CD4-positive, alpha-beta T cell treated with Interleukin-2 at 100 ng/mL for 4 hours (primary cell): Measurements from ENCODE around the gene MSI2.

ENCODE experiments used
- DNase-seq: peaks from one replicate; pipeline ENCODE4 v3.0.0-alpha.2; 2020; ENCODE audit warnings: low spot score

The MSI2 gene

DNA sequence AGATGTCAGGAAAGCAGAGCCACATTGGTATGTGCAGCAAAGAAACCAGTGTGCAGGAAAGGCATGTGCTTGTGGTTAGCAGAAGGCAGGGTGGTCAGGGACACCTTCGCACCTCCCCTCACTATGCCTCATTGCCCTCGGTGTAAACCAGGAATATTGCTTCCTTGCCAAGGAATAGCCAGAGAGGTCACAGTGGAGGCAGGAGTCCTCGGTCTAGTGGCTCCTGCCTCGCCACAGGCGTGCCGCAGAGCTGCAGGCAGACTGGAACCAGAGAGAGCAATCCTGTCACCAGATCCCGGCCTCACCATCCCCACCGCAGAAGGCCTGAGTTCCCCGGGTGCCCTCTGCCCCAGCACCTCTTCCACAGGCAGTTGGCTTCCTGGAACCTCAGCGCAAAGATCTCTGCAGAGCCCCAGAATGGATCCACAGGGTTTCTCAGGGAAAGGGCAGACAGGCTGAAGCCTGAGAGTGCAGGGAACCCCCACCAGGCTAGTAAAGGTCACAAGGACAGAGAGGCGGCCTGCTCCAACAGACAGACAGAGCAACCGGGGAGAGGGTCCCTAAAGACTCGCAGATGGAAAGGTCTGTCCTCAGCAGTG is 467.2 kb downstream of the MSI2 start:
- DNase-seq: no peak

DNA sequence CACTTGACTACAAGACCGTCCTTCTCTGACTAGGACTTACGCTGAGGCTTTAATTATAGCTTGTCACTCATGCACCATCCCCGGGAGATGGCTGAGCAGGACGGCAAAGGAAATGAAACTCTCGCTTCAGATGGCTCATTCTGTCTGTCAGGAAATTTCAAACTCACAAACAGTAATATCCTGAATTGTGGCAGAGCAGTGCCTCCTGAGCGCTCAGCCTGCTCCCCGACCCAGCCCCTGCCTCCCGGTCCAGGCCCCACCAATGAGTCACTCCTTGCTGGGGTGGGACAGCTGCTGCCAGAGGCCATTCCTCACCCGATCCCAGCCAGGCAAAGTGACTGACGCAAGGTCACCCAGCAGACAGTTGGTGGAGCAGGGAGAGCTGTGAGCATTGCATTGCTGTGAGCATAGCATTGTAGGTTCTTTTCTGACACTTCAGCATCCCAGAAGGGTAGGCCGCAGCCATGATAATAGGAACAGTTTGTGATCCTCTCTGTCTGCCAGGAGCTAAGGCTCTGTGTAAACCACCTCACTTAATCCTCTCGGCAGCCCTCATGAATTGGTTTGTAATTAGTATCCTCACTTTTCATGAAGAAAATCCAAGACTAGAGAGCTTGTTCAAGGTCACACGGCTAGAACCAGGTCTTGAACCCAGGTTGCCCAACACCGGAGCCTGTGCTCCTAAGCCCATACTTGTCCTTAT is 467.9 kb downstream of the MSI2 start:
- no peak for DNase-seq

DNA sequence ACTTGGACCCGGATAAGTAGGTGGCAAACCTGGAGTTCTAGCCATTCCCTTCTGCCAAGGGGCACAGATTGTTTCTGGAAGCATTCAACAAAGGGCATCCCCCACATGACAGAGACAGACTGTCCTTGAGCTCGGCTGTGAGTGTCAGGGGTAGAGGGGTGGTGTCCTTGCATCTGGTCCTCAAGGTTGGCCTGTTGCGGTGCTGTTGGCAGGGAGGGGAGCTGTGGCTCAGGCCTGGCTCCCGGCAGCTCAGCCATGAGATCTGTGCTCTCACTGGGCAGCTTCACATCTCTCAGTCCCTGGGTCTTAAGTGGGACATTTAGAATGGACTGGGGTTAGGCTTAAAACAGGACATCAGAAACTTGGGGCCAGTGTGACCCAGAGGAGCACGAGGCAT is 468.4 kb downstream of the MSI2 start:
- no peak for DNase-seq

DNA sequence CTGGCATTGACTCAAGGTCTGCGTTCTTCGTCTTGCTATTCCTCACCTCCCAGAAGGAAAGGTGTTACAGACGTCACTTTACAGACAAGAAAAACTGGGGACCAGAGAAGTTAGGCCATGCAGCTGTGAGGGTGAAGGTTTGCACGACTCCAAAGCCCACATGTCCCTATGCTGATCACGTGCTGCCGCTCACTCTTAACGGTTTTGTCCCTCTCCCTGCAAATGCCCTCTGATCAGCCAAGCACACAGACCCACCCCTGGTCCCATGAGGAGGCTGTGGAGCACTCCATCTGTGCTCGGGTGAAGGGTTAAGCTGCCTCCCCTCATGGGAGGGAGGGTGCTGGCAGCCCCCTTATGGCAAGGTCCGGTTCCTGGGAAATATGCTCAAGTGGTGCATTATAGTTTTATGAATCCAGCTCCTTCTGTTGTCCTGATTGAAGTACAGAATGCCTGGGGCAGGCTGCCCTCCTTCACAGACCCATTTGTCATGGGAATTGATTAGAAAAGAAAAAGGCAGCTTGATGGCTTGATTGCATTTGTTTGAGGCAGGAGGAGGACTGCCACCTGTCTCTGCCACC is 470.0 kb downstream of the MSI2 start:
- no peak for DNase-seq

DNA sequence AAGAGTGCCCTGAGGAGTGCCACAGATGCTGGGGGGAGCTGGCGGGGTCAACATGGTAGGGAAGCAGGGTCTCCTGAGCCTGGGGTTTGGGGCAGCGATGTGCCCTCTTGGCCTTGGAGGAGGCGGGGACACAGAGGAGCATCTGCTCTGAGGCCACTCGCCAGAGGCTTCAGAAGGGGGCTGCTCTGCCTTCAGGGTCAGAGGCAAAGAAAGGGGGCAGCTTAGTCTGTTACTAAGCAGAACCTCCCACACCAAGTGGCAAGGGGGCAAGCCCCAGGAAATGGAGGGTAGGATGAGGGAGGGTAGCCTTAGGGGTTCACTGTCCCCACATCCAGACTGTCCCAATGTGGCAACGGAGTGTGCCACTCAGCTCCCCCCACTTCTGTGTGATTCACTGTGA is 470.5 kb downstream of the MSI2 start:
- no peak for DNase-seq

DNA sequence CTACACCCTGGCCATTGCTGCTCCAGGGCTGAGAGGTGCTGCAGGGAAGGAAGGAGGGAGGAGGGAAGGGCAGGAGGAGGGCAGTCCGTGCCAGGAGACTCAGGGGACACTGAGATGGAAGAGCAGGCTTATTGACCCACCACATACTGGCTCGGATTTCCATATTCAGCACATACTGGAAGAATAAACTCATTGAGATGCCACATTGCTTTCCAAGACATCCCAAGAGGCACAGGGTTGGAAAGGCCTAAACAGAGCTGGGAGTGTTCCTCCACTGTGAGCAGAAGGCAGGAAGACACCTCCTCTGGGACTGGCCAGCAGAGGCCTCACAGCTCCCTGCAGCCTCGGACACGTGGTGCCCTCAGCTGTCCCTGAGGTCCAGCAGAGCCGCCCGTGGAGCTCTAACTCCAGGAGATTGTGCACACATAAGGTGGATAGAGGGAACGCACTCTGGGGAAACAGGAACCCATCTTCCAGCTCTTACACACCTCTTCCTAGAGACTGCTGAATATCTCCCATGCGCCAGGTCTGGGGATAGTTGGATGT is 471.4 kb downstream of the MSI2 start:
- no peak for DNase-seq

DNA sequence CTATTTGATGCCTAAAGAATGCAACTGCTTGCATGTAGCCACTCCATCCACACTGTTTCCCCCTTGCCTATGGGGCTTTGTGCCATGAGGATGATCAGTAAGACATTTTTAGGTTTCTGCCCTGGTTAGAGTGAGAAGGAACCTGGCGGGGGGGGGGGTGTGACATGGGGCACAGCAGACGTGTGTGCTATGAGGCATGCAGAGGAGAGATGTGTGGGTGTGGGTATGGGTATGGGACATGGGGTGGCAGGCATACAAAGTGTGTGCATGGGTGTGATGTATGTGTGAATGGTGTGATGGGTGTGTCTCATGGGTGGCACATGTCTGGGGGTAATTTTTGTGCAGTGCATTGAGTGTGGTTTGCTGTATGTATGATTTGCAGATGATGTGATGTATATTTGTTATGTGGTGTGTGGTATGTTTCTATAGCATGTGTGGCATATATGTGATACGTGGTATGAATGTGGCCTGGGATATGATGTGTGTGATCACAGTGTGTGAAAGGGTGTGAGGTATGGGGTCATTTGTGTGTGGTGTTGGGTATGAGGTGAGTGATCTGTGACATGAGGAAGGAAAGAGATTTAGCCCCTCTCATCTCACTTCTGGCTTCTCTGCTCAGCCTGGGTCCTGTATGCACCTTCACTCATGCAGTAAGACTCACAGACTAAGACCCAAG is 473.8 kb downstream of the MSI2 start:
- no peak for DNase-seq

DNA sequence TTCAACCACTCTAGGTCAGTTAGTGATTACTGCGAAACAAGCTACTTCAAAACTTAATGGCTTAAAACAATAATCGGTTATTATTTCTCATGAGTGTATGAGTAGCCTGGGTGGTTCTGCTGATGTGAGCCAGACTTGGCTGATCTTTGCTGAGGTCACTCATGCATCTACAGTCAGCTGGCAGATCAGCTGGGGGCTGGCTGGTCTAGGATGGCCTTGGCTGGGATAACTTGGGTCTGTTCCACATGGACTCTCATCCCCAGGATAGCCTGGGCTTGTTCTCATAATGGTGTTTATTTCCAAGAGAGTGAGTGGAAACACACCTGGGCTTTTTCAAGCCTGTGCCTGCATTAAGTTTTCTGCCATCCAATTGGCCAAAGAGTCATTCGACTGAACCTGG is 475.7 kb downstream of the MSI2 start:
- no peak for DNase-seq

DNA sequence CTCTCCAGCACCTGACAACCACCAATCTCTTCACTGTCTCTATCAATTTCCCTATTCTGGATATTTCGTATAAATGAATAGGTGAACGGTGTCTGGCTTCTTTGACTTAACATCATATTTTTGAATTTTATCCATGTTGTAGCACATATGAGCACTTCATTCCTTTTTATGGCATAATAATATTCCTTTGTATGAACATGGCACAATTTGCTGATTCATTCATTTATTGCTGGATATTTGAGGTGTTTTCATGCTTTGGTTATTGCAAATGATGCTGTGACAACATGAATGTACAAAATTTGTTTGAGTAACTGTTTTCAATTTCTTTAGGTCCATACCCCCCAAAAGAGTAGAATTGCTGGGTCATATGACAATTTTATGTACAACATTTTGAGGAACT is 476.8 kb downstream of the MSI2 start:
- DNase-seq: no peak
